DLD1 (cell line): ENCODE data around the gene RBM4.
"Not testable (repeated sequence)": the region's sequence is repeated elsewhere in the genome, so short reads cannot be mapped to it uniquely, and the experiment has no call there.

Source experiments
- in situ Hi-C: cut with HindIII; loops from 2 replicates; pipeline ENCODE4 v1.10.0; 2017; ENCODE audit warnings: low sequenced_read_pairs

Gene RBM4, protein sequence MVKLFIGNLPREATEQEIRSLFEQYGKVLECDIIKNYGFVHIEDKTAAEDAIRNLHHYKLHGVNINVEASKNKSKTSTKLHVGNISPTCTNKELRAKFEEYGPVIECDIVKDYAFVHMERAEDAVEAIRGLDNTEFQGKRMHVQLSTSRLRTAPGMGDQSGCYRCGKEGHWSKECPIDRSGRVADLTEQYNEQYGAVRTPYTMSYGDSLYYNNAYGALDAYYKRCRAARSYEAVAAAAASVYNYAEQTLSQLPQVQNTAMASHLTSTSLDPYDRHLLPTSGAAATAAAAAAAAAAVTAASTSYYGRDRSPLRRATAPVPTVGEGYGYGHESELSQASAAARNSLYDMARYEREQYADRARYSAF

DNA sequence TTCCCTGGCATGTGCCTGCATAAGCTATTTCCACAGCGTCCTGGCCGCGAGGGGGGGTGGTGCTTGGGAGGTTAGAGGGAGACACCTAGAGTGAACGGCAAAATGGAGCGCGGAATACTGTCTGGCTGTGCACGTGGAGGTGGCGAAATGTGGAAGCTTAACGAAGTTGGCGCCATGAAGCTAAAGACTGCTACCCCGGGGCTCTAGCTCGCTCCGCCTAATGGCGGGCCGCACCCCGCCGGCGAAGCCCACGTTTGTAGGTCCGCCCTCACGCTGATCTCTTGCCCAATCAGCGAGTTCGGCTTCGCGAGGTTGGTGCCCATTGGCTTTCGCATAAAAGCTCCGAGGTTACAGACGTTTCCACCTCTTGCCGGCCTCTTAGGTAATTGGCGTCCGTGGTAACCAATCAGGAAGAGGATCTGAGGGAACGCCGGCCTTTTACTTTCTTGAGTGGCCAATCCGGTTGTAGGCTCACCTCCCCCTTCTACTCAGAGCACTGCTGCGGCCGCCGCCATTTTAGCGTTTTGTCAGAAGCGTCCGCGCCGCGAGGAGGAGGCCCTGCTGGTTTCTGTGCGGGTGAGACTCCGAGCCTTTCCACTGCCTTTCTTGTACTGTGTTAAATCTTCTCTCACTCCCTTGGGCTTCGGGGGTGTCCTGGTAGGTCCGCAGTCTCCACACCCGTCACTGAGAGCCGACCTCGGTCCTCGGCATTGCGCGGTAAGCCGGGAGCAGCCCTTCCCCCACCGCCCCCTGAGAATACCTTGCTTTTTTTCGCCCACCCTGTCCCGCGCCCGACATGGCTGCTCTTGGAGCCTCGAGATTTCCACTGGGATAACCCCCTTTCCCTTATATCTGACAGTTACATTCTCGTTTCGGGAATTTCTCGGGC lies at the start of gene RBM4:
Gene RBM4 (plus strand): TSS at position 527 of the 889 bp plus-strand sequence. CDS start 1,009 bp downstream, outside the sequence.
- in situ Hi-C loops: no loop called here

DNA sequence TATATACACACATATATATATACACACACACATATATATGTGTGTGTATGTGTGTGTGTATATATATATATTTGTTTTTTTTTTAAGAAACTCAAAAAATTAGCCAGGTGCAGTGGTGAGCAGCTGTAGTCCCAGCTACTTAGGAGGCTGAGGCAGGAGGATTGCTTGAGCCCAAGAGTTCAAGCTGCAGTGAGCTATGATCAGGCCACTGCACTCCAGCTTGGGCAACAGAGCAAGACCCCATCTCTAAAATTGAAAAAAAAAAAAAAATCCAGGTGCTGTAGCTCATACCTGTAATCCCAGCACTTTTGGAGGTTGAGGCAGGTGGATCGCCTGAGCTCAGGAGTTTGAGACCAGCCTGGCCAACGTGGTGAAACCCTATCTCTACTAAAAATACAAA lies 49.2 kb upstream of the RBM4 start:
- in situ Hi-C loops: not testable (repeated sequence)

DNA sequence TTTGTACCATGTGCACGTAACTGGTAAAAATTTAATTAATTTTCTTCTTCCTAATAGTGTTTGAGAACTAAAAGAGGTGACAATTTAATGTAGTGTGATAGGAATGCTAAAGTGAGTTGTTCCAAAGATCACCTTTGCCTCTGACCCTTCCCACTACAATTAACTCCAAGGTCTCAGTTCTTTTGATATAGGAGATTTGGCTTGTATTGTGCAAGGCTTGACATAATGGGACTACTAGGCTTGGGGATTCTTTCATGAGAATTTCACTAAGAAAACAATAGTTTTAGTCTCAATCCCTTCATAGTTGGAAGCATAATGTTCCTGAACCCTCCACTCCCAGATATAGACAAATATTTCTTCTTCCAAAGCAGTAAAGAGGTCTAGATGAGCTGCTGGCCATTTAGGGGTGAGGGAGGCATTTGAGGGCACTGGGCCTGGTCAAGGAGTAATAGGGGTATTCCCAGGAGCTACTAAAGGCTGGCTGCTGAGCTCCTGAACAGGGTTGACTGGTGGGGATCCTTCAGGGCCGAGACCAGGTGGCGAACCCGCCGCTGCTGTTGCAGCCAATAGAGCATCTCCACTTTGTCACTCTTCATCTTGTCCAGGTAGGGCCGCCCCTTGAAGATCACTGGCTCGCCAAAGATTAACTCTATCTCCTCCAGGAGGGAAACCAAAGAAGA lies 48.4 kb upstream of the RBM4 start:
- in situ Hi-C loops: no loop called here

DNA sequence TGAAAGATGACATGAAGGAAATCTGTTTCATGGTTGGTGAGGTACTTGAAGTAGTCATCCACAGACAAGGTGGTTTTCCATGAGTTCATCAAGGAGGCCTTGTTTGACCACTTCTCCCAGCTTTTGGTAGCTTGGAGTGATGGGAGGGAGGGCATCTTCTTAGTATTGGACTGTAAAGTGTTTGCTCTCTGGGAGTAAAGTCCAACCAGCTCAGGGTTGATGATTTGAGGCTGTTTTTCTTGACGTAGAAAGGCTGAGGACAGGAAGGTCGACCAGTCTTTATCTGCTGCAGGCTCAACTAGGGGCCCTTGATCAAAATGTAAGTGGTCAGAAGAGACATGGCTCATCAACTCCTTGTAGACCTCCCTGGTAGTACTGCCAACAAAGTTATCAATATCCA lies 47.3 kb upstream of the RBM4 start:
- in situ Hi-C loops: no loop called here

DNA sequence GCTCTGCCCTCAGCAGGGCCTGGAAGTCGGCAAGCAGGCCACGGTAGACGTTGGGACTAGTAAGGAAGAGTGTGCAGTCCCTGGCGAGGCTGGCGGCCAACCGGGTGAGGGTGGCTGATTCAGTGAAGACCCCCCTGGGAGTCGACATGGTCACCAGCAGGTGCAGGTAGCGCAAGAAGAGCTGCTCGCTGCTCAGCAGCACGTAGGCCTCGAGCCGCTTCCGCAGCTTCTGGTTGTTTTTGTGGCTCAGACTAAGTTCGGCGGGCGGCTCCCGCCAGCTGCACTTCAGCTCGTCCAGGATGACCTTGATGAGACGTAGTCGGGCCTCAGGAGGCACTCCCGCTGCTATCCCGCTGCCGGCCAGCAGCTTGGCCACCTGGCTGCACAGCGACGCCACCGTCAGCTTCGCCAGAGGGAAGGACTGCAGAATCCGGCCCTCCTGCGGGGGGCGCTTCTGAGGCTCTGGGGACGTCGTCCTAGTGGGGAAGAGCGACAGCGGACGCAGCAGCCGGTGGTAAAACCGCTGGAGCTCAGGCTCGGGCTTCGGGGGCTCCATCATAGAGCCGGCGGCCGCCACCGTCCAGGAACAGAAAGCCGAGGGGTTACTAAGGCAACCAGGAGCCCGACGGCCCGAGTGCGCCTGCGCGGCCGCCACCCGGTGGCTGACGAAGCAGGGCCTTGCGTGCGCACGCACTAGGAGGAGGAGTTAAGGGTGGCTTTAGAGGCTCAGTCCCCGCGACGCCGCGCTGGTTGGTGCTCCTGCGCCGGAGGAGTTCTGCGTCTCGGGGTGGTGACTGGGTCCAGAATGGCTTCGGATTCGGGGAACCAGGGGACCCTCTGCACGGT lies 45.8 kb upstream of the RBM4 start, which contains the start of the genes CCDC87 and CCS:
Gene CCDC87 (minus strand): TSS at position 607 of the 846 bp plus-strand sequence. CDS start 48 bp downstream, at position 559.
Gene CCS (plus strand): TSS at position 729 of the 846 bp plus-strand sequence. CDS start 77 bp downstream, at position 806.
- in situ Hi-C loops: no loop called here

DNA sequence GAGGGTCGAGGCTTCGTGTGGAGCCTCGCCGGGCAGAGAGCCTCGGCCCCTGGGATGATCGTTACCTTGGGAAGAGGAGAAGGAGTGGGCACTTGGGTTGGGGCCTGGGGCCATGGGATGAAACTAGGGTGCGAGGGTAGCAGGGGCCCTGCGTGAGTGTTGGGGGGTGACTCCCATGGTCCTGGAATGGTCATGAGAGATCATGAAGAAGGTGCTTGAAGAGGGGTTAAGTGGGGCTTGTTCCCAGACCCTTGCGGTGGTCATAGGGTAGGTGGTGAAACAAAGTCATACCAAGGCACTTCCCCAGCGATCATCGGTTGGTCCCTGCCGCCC lies 45.2 kb upstream of the RBM4 start:
- in situ Hi-C loops: no loop called here

DNA sequence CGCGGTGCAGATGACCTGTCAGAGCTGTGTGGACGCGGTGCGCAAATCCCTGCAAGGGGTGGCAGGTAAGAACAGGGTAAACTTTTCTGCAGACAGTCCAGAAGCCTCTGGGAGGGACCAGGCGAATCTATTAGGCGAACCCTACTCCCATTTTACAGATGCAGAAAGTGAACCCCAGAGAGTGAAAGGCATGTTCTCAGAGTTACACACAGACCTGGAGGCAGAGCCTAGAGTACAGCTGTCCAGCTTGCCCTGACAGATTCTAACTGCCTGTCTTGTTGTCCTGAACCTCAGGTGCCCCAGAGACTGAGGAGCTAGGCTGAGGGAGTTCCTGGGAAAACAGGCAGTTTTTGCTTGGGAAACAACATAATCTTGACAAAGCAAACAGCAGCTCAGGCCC lies 44.9 kb upstream of the RBM4 start:
- in situ Hi-C loops: no loop called here

DNA sequence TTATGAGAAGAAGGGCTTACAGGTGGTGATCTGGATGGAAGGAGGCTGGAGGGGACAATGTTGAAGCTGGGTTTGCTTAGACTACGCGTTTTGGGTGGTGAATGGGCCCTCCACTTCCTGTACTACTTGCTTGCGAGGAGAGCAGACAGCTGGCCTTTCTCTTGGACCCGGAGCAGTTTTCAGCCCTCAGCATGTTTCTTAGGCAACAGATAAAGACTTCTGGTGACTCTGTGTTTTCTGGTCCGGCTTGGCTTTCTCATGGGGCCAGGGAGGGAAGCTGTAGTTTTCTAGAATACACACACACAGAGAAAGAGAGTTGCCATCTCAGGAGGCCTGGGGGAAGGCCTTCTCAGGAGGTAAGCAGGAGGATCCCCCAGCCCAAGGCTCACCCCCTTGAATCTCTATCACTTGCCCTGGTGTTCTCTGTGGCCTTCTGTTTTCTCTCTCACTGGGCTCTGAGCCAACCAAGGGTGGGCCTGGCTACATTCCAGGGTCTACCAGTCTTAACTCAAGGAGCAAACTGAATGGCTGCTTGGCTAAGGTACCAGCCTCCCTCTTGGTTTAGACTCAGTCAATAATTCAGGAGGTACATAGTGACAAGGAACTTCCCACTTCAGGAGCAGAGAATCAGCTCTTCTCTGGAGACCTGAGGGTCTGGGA lies 43.1 kb upstream of the RBM4 start:
- in situ Hi-C loops: no loop called here

DNA sequence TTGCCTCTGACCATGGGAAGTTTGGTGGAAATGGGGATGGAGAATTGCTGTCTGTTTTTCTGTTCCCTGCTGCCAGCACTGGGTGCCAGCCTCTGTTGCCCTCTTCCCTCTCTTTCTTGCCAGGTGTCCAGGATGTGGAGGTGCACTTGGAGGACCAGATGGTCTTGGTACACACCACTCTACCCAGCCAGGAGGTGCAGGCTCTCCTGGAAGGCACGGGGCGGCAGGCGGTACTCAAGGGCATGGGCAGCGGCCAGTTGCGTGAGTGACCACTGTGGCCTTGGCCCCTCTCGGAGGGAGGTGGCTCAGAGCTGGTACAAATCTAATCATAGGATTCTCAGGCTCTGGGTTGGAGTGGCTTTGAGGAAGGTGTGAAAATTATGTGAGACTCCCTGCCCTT lies 39.5 kb upstream of the RBM4 start:
- in situ Hi-C loops: no loop called here

DNA sequence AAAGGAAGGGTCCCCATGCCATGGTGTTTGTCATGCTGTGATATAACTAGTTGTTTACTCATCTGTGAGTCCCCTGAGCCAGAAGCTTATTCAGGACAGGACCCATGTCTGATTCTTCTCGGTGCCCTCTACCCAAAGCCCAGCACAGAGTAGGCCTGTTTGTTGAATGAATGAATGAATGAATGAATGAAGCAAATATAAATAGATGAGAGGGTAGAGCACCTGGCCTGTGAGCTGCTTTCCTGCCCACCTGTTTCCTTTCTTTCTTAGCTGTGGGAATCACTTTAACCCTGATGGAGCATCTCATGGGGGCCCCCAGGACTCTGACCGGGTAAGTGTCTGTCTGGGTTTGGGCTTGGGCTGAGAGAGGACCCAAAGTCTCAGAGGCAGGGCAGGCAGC lies 38.3 kb upstream of the RBM4 start:
- in situ Hi-C loops: no loop called here

DNA sequence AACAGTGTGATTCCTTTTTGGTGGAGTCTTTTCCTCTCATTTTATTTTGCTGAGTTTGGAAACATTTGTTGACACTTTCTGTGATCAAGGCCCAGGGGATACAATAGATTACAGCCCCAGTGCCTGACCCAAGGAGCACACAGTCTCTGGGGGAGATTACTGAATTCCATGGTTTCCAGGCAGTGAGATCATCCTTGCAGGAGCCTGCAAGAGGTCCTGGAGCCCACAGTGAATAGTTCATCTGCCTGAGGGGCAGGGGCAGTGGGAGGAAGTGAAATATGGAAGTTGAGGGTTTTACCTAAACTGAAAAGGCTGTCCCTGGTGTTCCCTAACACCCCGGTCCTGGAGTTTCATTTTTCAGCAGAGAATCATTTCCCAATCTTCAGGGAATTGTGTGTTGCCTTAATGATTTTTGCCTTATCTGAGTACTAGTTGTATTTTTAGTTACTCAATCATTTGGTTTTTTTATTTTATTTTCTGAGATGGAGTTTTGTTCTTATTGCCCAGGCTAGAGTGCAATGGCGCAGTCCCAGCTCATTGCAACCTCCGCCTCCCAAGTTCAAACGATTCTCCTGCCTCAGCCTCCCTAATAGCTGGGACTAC lies 37.8 kb upstream of the RBM4 start:
- in situ Hi-C loops: no loop called here

DNA sequence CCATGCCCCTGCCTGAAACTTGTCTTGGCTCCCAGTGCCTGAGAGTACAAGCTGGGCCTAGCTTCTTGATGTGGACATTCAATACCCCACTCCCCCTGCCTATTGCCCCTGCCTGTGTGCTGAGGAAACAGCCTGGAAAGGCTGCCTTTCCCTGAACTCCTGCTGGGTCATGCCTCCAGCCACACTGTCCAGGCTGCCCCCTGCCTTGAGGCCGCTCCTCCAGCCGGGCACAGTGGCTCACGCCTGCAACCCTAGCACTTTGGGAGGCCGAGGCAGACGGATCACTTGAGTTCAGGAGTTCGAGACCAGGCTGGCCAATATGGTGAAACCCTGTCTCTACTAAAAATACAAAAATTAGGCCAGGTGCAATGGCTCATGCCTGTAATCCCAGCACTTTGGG lies 35.4 kb upstream of the RBM4 start:
- in situ Hi-C loops: no loop called here

DNA sequence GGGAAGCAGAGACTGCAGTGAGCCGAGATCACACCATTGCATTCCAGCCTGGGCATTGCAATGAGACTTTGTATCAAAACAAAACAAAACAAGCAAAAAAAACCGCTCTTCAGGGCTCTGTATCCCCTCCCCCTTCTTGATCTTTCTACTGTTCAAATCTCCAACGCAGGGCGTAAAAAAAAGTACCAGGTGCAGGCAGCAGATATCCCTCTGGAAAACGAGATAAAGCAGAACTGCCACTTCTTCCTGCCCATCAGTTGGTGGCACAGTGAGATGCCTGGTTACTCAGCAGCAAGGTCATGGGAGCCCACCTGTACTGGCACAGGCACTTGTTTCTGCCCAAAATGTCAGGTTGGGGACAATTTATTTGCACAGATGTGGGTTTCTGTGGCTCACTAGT lies 34.3 kb upstream of the RBM4 start:
- in situ Hi-C loops: no loop called here

DNA sequence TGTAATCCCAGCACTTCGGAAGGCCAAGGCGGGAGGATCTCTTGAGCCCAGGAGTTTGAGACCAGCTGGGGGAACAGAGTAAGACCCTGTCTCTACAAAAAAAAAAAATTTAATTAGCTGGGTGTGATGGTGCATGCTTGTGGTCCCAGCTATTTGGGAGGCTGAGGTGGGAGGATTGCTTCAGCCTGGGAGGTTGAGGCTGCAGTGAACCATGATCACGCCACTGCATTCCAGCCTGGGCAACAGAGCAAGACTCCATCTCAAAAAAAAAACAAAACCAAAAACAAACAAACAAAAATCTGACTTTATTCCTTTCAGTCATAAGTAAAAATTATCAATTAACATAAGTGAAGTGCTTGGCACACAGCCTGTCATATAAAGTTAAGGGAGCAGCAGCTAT lies 31.9 kb upstream of the RBM4 start:
- in situ Hi-C loops: not testable (repeated sequence)

DNA sequence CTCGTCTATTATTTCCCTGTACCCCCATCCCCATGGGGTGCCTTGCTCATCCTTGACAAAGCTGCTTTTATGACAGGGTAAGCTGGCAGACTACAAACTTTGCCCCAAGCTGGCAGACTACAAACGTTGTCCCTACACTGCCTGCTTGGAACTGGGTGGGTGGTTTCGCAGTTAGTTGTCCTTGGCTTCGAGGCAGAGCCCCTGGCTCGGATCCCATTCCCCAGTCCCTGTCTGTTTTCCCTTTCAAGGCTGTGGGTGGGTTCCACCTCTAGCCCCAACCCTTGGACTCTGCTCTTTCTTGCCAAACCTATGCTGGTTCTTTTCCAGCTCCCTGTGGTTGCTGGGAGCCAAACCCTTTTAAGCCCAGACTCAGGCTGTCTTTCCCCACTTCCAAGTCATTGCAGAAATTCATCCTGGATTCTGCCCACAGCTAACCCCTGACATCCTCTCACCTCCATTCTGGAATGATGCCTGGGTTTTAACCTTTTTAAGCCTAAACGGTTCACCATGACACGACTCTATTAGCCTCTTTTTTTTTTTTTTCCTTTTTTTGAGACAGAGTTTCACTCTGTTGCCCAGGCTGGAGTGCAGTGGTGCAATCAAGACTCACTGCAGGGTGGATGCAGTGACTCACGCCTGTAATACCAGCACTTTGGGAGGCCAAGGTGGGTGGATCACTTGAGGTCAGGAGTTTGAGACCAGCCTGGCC lies 31.2 kb upstream of the RBM4 start:
- in situ Hi-C loops: no loop called here

DNA sequence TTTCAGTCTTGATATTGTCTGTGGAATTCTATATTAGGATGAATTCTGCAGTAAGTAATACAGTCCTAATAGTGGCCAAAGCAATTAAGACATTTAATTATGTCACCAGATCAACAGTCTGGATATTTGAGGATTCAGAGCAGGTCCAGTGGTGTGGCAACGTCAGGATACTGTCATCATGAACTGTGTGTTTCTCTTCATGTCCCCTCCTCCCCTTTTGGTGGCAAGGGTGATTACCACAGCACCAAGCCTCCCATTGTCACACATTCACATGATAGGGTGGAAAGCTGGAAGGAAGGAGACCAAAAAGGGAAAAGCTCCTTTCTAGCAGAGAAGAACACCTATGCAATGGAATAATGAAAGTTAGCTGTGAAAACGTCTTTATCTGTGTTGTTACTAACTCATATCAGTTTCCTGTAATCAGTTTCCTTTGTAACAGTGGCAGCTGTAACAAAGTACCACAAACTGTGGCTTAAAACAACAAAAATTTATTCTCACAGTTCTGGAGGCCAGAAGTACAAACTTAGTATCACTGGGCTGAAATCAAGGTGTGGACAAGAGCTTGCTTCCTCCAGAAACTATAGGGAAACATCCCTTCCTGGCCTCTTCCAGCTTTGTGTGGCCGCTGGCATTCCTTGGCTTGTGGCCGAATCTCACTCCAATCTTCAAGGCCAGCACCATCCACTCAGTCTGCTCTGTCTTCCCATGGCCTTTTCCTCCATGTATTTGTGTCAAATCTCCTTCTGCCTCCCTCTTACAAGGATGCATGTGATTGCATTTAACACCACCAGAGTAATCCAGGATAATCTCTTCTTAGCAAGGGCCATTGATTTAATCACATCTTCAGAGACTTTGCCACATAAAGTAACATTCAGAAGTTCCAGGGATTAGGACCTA lies 28.5 kb upstream of the RBM4 start:
- in situ Hi-C loops: no loop called here

DNA sequence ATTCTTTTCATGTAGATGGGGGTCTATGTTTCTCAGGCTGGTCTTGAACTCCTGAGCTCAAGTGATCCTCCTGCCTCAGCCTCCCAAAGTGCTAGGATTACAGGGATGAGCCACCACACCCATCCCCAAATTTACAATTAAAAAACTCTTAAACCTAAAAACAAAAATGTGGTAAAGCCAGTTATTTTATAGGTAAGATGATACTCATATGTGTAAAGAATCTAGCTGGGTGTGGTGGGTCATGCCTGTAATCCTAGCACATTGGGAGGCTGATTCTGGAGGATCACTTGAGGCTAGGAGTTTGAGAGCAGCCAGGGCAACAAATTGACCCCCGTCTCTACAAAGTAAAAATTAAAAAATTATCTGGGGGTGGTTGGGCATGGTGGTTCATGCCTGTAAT lies 26.0 kb upstream of the RBM4 start:
- in situ Hi-C loops: no loop called here

DNA sequence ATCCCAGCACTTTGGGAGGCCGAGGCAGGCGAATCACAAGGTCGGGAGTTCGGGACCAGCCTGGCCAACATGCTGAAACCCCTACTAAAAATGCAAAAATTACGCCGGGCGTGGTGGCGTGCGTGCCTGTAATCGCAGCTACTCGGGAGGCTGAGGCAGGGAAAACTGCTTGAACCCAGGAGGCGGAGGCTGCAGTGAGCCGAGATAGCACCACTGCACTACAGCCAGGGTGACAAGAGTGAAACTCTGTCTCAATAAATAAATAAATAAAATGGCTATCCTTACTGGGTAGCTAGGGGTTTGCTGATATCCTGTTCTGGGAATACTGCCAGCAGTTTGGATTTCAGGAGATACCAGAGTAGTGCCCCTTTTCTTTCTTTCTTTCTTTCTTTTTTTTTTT lies 24.4 kb upstream of the RBM4 start:
- in situ Hi-C loops: no loop called here
